Pulmonary artery endothelial cell (primary cell): ENCODE results near the gene TRIM5. TPM values are rescaled to one million over a fixed set of nuclear protein-coding genes. Genes with fewer than 3 reads are reported as not detected.
"Not testable (repeated sequence)": the region's sequence is repeated elsewhere in the genome, so short reads cannot be mapped to it uniquely, and the experiment has no call there.

Experiments used
- DNase-seq: peaks from one replicate; pipeline ENCODE4 v3.0.0-alpha.2; 2011; ENCODE audit warnings: low read depth, low spot score
- total RNA-seq: library from RNA; depleted of rRNA; stranded (reverse); fragments of >200 nt; gene quantifications from 2 replicates; pipeline ENCODE4 v1.2.3, GENCODE V29; 2014

Gene TRIM5, protein sequence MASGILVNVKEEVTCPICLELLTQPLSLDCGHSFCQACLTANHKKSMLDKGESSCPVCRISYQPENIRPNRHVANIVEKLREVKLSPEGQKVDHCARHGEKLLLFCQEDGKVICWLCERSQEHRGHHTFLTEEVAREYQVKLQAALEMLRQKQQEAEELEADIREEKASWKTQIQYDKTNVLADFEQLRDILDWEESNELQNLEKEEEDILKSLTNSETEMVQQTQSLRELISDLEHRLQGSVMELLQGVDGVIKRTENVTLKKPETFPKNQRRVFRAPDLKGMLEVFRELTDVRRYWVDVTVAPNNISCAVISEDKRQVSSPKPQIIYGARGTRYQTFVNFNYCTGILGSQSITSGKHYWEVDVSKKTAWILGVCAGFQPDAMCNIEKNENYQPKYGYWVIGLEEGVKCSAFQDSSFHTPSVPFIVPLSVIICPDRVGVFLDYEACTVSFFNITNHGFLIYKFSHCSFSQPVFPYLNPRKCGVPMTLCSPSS
- 56.6 and 77.9 TPM in 2 replicates for total RNA-seq

GRCh38 chr11:5684646-5685362 lies at the start of gene TRIM5:
TSS of gene TRIM5 (minus strand) at chr11:5685074. CDS start at chr11:5680177, 4,897 bp downstream.
- peak; percentile 96 for DNase-seq

GRCh38 chr11:5727691-5728090 lies 42.8 kb upstream of the TRIM5 start:
- DNase-seq: no peak

DNA sequence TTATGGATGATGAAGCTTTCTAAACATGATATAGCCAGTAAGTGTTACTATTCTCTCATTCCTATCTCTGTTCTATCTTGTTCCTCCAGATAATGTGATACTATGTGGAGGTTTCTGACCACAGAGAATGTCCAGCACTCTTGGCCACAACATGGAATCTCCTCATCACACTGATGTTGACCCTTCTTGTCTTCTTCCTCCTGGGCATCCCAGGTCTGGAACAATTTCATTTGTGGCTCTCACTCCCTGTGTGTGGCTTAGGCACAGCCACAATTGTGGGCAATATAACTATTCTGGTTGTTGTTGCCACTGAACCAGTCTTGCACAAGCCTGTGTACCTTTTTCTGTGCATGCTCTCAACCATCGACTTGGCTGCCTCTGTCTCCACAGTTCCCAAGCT lies 41.5 kb upstream of the TRIM5 start:
- DNase-seq: no peak

- no peak for DNase-seq
Measured at GRCh38 chr11:5722622-5723021, 37.7 kb upstream of the TRIM5 start.

DNA sequence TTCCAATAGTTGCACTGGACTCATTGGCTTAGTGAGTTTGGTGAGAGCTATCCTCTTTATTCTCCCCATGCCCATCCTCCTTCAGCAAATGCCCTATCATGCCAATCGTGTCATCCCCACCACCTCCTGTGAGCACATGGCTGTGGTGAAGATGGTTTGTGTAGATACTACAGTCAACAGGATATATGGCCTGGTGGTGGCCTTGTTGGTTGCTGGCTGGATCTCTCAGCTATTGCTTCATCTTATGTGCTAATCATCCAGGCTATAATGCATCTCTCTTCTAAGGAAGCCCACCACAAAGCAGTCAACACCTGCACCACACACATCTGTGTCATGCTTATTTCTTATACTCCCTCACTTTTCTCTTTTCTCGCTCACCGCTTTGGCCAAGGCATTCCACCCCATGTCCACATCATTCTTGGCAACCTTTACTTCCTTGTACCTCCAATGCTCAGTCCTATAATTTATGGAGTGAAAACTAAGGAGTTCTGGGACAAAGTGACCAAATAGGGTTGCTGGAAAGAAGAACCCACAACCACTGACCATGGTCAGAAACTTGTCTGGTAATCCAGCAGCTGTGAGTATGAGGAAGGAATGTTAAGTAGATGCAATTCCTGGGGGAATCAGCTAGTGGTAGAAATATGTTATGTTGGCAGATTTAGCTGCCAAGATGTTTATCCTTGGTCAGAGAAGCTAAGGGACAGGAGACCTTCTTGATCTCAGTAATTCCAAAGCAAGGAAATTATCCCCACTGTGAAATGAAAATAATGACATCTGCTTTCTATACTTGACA lies 35.0 kb upstream of the TRIM5 start:
- no peak for DNase-seq

GRCh38 chr11:5716518-5716917 lies 31.6 kb upstream of the TRIM5 start:
- DNase-seq: not testable (repeated sequence)

GRCh38 chr11:5713695-5714094 lies 28.8 kb upstream of the TRIM5 start:
- DNase-seq: no peak

DNA sequence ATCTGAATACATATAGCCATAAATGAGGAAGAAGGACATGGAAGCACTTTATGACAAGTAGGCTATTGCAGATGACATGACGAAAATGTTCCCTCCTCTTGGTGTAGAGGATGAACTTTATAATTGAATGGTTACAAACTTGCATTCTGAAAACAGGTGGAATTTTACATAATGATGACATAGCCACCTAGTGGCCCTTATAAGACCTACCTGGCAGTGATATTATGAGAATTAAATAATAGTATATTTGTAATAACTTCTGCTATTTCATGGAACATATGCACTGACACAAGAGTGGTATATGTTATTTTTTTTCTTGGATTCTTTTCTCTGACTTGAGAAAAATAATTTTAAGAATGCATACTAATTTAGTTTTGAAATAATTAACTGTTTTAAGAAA lies 27.6 kb upstream of the TRIM5 start:
- DNase-seq: no peak

DNA sequence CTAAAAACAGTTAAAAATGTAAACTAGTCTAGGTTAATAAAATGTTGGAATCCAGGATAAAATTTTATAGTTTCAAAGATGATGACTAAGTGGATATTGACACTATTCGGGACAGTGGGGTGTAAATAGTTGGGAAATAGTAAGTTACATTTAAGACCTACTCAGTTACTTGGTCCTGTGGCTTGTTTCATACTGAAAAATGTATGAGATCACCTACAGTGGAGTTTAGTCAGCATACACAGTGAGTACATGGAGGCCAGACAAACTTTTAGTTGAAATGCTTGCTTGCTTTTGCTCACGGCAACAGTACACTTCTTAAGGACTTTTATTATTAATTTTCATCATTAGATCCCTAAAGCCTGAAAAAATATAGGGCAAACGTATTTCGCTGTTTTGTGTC lies 20.8 kb upstream of the TRIM5 start:
- no peak for DNase-seq

DNA sequence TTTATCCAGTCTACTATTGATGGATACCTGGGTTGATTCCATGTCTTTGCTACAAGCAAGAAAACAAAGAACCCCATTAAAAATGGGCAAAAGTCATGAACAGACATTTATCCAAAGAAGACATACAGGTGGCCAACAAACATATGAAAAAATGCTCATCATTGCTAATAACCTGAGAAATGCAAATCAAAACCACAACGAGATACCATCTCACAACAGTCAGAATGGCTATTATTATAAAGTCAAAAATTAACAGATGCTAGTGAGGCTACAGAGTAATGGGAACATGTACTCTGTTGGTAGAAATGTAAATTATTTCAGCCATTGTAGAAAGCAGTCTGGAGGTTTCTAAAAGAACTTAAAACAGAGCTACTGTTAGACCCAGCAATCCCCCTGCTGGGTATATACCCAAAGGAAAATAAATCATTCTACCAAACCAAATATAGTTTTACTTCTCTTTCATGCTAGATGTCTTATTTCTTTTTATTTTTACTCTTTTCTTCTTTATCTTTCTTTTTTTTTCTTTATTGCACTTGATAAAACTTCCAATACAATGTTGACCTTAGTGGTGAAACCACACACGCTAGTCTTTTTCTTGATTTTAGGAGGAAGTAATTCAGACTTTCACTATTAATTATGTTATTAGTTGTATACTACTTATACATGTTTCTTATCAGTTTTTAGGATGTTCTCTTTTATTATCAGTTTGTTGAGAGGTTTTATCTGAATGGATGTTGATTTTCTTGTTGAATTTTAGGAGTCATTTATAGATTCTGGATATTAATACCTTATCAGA lies 19.1 kb upstream of the TRIM5 start:
- no peak for DNase-seq

DNA sequence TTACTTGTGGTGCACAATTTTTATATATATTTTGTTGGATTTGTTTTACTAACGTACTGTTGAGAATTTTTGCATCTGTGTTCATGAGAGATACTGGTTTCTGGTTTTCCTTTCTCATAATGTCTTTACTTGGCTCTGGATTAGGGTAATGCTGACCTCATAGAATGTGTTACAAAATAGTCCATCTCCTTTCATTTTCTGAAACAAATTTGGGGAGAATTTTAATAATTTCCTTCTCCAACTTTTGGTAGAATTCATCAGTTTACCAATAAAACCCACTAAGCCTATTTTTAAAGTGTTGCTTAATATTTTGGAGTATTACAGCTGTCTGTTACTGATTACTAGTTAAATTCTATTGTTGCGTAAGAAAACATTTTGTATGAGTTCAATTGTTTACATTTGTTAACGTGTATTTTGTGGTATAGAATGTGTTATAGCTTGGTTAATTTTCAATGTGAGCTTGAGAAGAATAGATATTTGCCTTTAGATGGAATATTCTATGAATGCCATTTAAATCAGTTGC lies 16.2 kb upstream of the TRIM5 start:
- no peak for DNase-seq

DNA sequence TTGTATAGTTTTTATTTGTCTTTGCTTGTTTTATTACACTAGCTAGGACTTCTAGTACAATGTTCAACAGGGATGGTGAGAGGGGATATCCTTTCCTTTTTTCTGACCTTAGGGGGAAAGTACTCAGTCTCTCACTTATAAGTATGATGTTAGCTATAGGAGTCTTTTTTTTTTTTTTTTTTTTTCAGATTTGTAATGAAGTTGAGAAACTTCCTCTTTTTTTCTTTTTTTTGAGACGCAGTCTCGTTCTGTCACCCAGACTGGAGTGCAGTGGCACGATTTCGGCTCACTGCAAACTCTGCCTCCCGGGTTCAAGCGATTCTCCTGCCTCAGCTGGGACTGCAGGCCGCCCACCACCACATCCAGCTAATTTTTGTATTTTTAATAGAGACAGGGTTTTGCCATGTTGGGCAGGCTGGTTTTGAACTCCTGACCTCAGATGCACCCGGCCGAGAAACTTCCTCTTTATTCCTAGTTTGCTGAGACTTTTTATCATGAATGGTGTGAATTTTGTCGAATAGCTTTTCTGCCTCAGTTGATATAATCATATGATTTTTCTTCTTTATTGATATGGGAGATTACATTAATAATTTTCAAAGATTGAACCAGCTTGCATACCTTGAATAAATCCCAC lies 15.7 kb upstream of the TRIM5 start:
- no peak for DNase-seq

DNA sequence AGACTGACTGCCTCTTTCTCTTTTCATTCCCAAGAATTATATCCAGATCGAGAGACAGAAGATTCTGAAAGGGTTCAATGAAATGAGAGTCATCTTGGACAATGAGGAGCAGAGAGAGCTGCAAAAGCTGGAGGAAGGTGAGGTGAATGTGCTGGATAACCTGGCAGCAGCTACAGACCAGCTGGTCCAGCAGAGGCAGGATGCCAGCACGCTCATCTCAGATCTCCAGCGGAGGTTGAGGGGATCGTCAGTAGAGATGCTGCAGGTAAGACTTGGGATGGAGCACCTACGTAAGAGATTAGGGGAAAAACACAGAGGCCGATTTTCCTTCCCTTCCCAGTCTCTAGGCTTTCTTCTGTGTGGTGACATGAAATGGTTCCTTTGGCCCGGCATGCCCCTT lies 13.4 kb upstream of the TRIM5 start:
- DNase-seq: no peak

DNA sequence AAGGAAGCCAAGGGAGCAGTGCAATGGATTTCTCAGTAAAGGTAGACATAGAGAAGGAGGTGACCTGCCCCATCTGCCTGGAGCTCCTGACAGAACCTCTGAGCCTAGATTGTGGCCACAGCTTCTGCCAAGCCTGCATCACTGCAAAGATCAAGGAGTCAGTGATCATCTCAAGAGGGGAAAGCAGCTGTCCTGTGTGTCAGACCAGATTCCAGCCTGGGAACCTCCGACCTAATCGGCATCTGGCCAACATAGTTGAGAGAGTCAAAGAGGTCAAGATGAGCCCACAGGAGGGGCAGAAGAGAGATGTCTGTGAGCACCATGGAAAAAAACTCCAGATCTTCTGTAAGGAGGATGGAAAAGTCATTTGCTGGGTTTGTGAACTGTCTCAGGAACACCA lies 11.3 kb upstream of the TRIM5 start:
- DNase-seq: no peak

GRCh38 chr11:5695580-5695979 lies 10.7 kb upstream of the TRIM5 start:
- no peak for DNase-seq

DNA sequence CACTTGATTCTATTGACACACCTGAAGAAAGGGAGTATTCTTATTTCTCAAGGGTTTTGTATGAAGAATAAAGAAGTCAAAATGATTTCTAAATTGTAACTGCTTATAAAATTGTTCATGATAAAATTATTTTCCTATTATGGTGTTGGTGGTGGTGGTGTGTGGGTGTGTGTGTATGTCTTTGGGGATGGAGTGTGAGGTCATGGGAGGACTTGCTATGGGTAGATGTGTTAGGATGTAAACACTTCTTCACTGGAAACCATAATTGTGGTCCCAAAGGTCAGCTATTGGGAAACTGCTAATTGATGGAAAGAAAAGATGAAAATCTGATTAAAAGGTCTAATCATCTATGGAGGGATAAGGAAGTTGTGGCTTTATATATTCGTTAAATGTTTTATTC lies 9.8 kb upstream of the TRIM5 start:
- no peak for DNase-seq

- DNase-seq: no peak
Measured at GRCh38 chr11:5691964-5692361, 7.1 kb upstream of the TRIM5 start.

DNA sequence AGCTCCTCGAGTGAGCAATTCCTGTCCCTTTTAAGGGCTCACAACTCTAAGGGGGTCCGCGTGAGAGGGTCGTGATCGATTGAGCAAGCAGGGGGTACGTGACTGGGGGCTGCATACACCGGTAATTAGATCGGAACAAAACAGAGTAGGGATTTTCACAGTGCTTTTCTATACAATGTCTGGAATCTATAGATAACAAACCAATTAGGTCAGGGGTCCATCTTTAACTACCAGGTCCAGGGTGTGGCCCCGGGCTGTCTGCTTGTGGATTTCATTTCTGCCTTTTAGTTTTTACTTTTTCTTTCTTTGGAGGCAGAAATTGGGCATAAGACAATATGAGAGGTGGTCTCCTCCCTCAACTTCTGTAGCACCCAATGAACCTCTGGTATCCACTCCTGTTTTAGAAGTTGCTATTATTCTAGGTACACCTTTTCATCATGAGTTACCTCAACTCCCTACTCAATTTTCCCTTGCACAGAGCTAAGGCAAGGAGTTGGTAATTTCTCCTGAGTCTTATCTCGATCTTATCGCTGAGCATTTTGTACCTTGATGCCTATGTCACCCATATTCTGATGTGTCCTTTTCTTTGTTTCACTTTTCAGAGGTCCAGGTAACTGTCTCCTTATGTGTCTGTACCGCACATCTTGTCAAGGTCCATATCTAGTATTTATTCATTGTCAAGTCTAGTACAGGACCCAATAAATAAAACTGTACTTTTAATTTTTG lies 6.5 kb upstream of the TRIM5 start:
- DNase-seq: not testable (repeated sequence)

GRCh38 chr11:5690736-5691135 lies 5.9 kb upstream of the TRIM5 start:
- DNase-seq: no peak

DNA sequence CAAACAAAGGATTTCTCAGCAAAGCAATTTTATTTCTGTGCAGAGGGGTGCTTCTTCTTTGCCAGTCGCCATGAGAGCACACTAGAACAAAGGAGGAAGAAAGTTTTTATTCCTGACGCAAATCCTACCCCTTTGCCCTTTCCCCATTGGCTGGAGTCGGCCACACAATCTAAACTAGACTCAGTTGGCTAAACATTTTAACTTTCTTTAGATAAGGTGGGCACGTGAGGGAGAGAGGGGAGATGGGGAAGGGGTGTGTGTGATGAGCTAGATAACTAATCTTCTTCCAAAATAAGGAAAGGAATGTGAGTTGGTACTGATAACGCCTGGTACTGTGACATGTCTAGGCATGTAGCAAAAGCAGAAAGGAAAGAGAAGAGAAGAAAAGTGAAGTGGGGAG lies 5.3 kb upstream of the TRIM5 start:
- DNase-seq: peak; percentile 40
